ENCODE results near the gene IL23R. TPM values are rescaled to one million over a fixed set of nuclear protein-coding genes. Genes with fewer than 3 reads are reported as not detected.

IL23R gene
- polyA plus RNA-seq, 4 donors = 0.08 to 0.09 TPM; not detected in 2

DNA sequence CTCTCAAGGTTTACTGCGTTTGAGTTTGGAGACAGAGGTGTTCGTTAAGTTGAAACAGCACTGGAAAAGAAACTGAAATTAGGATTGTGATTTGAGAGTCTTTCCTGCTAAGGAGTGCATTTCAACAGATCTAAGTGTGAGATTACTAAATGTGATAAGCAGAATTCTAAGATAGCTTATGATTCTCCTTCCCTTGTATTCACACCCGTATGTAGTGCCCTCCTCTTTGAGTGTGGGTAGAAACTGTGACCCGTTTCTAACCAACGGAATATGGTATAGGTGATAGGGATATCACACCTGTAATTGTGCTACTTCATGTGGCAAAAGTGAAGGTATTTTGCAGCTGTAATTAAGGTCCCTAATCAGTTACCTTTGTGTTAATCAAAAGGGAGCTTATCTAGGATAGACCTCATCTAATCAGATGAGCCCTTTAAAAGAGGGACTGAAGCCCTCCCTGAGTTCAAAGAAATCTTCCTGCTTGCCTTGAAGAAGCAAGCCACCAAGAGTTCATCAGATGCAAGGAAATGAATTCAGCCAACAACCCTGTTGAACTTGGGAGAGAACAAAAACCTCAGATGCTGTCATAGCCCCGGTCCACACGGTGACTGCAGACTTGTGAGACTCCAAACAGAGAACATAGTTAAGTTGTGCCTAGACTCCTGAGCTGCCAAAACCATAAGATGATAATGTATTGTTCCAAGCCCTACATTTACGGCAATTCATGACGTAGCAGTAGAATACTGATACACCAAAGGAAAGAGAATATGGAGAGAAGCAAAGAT is 128.8 kb downstream of the IL23R start:
- no peak for DNase-seq (ENCODE audit: low read depth in 4 of 4, low spot score in 2 of 4)

DNA sequence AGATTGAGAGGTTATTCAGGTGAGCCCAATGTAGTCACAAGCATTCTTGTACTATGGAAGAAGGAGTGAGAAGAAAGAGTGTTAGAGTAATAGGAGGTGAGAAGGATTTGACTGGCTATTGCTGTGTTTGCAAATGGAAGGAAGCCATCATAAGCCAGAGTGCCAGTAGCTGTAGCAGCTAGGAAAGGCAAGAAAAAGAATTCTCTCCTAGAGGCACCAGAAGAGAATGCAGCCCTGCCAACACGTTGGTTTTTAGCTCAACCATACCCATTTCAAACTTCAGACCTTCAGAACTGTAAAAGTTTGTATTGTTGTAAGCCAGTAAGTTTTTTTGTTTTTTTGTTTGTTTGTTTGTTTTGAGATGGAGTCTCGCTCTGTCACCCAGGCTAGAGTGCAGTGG is 132.5 kb downstream of the IL23R start:
- DNase-seq (ENCODE audit: low read depth in 4 of 4, low spot score in 2 of 4) = no peak

DNA sequence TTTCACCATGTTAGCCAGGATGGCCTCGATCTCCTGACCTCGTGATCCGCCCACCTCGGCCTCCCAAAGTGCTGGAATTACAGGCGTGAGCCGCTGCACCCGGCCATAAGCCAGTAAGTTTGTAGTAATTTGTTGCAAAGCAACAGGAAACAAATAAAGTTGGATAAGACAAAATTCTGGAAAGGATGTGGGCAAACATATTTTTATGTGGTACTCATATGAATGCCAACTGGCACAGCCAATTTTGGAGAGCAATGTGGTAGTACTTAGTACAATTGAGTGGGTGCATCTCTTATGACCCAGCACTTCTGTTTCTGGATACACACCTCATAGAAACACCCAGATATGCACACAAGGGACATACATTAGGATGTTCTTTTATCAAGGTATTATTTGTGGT is 133.0 kb downstream of the IL23R start:
- no peak for DNase-seq (ENCODE audit: low read depth in 4 of 4, low spot score in 2 of 4)

DNA sequence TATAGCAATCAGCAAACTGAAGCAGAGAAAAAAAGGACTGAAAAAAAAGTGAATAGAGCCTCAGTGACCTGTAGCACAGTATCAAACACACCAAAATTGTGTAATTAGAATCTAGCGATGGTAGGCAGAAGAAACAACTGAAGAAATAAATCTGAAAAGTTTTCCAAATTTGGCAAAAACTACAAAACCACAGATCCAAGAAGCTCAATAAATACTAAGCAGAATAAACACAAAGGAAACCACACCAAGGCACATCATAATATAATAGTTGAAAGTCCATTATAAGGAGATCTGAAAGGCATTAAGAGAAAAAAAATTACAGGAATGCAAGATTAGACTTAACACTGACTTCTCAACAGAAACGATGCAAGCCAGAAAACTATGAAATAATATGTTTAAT is 134.3 kb downstream of the IL23R start:
- no peak for DNase-seq (ENCODE audit: low read depth in 4 of 4, low spot score in 2 of 4)

DNA sequence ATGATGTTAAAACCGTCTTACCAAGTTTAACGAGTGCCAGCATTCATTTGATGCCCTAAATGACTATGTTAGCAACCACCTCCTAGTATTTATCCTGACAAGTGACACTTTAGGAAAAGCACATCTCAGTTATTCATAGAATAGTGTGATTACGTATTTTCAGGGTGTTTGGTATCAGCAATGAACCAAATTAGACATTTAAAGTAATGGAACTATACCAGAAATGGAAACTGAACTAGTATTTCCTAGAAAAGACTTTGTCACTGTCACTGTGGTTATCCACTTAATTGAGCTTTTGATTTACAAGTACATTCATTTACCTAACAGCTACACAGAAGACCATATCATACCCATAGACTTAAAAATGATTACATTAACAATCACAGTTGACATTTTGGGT is 137.8 kb downstream of the IL23R start:
- no peak for DNase-seq (ENCODE audit: low read depth in 4 of 4, low spot score in 2 of 4)

DNA sequence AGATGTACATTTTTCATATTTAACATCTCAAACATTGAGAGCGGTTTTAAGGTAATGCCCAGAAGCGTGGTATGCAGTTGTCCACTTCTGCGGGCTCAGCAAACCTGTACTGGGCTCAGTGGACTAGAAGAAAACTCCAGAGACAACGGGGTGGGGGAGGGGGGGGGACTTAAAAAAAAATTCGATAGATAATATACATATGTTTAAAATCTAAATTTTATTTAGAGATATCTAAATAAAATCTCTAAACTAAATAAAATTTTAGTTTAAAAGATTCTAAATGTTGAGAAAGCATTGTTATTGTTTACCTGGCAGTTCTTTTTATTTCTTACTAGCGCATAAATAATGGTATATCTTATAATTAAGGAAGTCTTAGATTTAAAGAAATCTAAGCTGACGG is 140.3 kb downstream of the IL23R start:
- no peak for DNase-seq (ENCODE audit: low read depth in 4 of 4, low spot score in 2 of 4)

DNA sequence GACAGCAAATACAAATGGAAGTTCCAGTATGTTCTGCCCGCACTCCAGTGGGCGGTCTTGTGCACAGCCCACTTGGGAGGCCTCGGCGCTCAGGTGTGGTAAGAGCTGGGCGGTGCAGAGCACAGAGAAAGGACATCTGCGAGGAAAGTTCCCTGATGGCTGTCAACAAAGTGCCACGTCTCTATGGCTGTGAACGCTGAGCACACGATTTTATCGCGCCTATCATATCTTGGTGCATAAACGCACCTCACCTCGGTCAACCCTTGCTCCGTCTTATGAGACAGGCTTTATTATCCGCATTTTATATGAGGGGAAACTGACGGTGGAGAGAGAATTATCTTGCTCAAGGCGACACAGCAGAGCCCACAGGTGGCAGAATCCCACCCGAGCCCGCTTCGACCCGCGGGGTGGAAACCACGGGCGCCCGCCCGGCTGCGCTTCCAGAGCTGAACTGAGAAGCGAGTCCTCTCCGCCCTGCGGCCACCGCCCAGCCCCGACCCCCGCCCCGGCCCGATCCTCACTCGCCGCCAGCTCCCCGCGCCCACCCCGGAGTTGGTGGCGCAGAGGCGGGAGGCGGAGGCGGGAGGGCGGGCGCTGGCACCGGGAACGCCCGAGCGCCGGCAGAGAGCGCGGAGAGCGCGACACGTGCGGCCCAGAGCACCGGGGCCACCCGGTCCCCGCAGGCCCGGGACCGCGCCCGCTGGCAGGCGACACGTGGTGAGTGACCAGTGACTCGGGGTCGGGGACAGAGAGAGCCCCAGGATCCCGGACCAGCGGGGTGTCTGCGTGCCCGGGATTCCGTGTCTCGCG is 141.2 kb downstream of the IL23R start, which contains the start of gene IL12RB2:
TSS of gene IL12RB2 (plus strand) at position 623 of the 810 bp plus-strand sequence. CDS start 12,496 bp downstream, outside the sequence.
- no peak for DNase-seq (ENCODE audit: low read depth in 4 of 4, low spot score in 2 of 4)

DNA sequence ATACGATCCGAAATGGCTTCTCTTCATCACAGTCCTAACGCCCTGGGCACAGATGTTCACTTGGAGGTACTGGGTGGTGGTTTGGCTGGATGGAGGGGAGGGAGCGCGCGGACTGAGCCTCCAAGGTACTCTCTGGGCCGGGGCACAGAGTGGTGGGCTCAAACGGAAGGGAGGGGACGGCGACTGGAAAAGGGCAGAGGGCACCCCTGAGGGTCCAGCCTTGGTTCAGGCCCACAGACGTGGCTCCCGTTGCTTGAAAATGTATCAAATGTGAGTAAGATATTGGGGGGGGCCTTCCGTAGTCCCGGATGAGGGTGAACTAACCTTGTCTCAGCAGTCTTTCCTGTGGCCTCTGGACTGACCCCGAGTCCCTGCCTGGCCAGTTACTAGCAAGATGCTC is 141.9 kb downstream of the IL23R start:
- DNase-seq (ENCODE audit: low read depth in 4 of 4, low spot score in 2 of 4) = no peak

Other genes with a start within 250 kb of the IL23R start
- 10 to 100 TPM; 10.7 to 18.0 (median 15.9) TPM for gene DNAI4, start 241.6 kb upstream of the IL23R start, polyA plus RNA-seq (ENCODE audit: insufficient read length in 4 of 4)
- 10 to 100 TPM; 30.3 to 41.1 (median 38.2) TPM for gene MIER1, start 241.5 kb upstream of the IL23R start, polyA plus RNA-seq (ENCODE audit: insufficient read length in 4 of 4)
- gene SLC35D1, start 112.3 kb upstream of the IL23R start, polyA plus RNA-seq (ENCODE audit: insufficient read length in 4 of 4) = 10 to 100 TPM; 12.2 to 16.7 (median 14.6) TPM
- under 1 TPM in 2 of 4 donors, not detected in 2; 0.34 to 0.43 TPM for gene C1orf141, start 31.5 kb upstream of the IL23R start, polyA plus RNA-seq (ENCODE audit: insufficient read length in 4 of 4)
- under 1 TPM; 0.44 to 0.60 (median 0.56) TPM for gene IL12RB2, start 141.4 kb downstream of the IL23R start, polyA plus RNA-seq (ENCODE audit: insufficient read length in 4 of 4)

Measured in left renal cortex interstitium (tissue), 4 donors.